ENCODE results near the gene C1D.

The C1D gene

GRCh38 chr2:68060652-68061051, 2.2 kb downstream of the C1D start:
- DNase-seq (ENCODE audit: low spot score) = no peak
- in situ Hi-C loops (cut with MboI; ENCODE audit: low sequenced_read_pairs, unreplicated experiment) = no loop called here
- no peak for TF ChIP-seq CTCF (IDR thresholded peaks at IDR 0.05; ENCODE audit: borderline replicate concordance, control extremely low read depth, extremely low read depth, insufficient read depth, missing control alignments)

- DNase-seq (ENCODE audit: low spot score) = no peak
- no peak for TF ChIP-seq CTCF (IDR thresholded peaks at IDR 0.05; ENCODE audit: borderline replicate concordance, control extremely low read depth, extremely low read depth, insufficient read depth, missing control alignments)
- in situ Hi-C loops (cut with MboI; ENCODE audit: low sequenced_read_pairs, unreplicated experiment) = no loop called here
Observed at GRCh38 chr2:68059784-68060525, 2.8 kb downstream of the C1D start.

- no peak for TF ChIP-seq CTCF (IDR thresholded peaks at IDR 0.05; ENCODE audit: borderline replicate concordance, control extremely low read depth, extremely low read depth, insufficient read depth, missing control alignments)
- in situ Hi-C loops (cut with MboI; ENCODE audit: low sequenced_read_pairs, unreplicated experiment) = no loop called here
- DNase-seq (ENCODE audit: low spot score) = no peak
Observed at GRCh38 chr2:68057658-68058396, 5.0 kb downstream of the C1D start.

GRCh38 chr2:68052717-68053422, 9.9 kb downstream of the C1D start:
- in situ Hi-C loops (cut with MboI; ENCODE audit: low sequenced_read_pairs, unreplicated experiment) = no loop called here
- no peak for DNase-seq (ENCODE audit: low spot score)
- TF ChIP-seq CTCF (IDR thresholded peaks at IDR 0.05; ENCODE audit: borderline replicate concordance, control extremely low read depth, extremely low read depth, insufficient read depth, missing control alignments) = no peak

GRCh38 chr2:68050353-68050752, 12.5 kb downstream of the C1D start:
- in situ Hi-C loops (cut with MboI; ENCODE audit: low sequenced_read_pairs, unreplicated experiment) = no loop called here

More at GRCh38 chr2:68050353-68050752, 12.5 kb downstream of the C1D start:
- TF ChIP-seq CTCF (IDR thresholded peaks at IDR 0.05; ENCODE audit: borderline replicate concordance, control extremely low read depth, extremely low read depth, insufficient read depth, missing control alignments) = no peak
- DNase-seq (ENCODE audit: low spot score) = no peak

All from GM13976 (cell line).